Gastroesophageal sphincter (tissue), 4 donors: ENCODE measurements around the gene AFF3. TPM values are rescaled to one million over a fixed set of nuclear protein-coding genes. Genes with fewer than 3 reads are reported as not detected.

Experiments used
- ATAC-seq: fragments of 150-250 bp; one replicate; pipeline ENCODE4 v1.9.1; 2016; ENCODE audit warnings: mild to moderate bottlenecking, moderate library complexity
- H3K27ac ChIP-seq, 4 donors: fragments of 200-600 bp; sonication (generic) in 3 of 4; 1 replicate in 3 of 4; 2 replicates in 1 of 4; pipeline ENCODE4 v1.5.1; 2016 to 2019
- H3K27me3 ChIP-seq: fragments of 200-600 bp; sonication (generic); one replicate; pipeline ENCODE4 v1.5.1; 2019
- H3K36me3 ChIP-seq, 2 donors: fragments of 200-600 bp; sonication (generic); one replicate each; pipeline ENCODE4 v1.5.1; 2019; ENCODE audit warnings: control low read depth in 1 of 2
- H3K4me1 ChIP-seq, 3 donors: fragments of 200-600 bp; sonication (generic); 1 replicate in 2 of 3; 2 replicates in 1 of 3; pipeline ENCODE4 v1.5.1; 2016 to 2019; ENCODE audit warnings: control low read depth in 2 of 3
- H3K4me3 ChIP-seq, 2 donors: fragments of 200-600 bp; sonication (generic); one replicate each; pipeline ENCODE4 v1.5.1; 2019; ENCODE audit warnings: mild to moderate bottlenecking in 1 of 2, moderate library complexity in 1 of 2
- H3K9me3 ChIP-seq, 3 donors: fragments of 200-600 bp; sonication (generic); one replicate each; pipeline ENCODE4 v1.5.1; 2017 to 2019; ENCODE audit warnings: control low read depth in 2 of 3
- EP300 ChIP-seq: sonication (generic); formaldehyde crosslinking; IDR thresholded peaks from one replicate; pipeline ENCODE4 v1.6.1; 2017; ENCODE audit warnings: antibody characterized with exemption, mild to moderate bottlenecking
- POLR2A ChIP-seq, 2 donors: fragments of 450-650 bp; IDR thresholded peaks; one replicate each; pipeline ENCODE4 v1.6.1; 2017; ENCODE audit warnings: antibody characterized with exemption in 2 of 2, mild to moderate bottlenecking in 2 of 2, moderate library complexity in 1 of 2
- POLR2AphosphoS5 ChIP-seq: sonication (generic); formaldehyde crosslinking; IDR thresholded peaks from one replicate; pipeline ENCODE4 v1.6.1; 2017; ENCODE audit warnings: antibody characterized with exemption
- WGBS, 2 donors: methylation state at CpG; one replicate each; pipeline ENCODE4 v1.1.5; 2018; ENCODE audit warnings: low coverage in 1 of 2; 5-methylcytosine and 5-hydroxymethylcytosine counted together
- total RNA-seq, 4 donors: library from RNA; depleted of rRNA; stranded (reverse); fragments of >200 nt; gene quantifications; one replicate each; pipeline ENCODE4 v1.1.0, GENCODE V29; 2016
- TF ChIP-seq, protein P1 (sequence below), 4 experiments: fragments of 200-600 bp in 2 of 4; fragments of 450-650 bp in 2 of 4; sonication (generic) in 1 of 4; IDR thresholded peaks; one replicate each; pipeline ENCODE4 v1.5.1; 2017 to 2019; ENCODE audit warnings: antibody characterized with exemption in 4 of 4, mild to moderate bottlenecking in 2 of 4, moderate library complexity in 2 of 4

AFF3 gene, protein sequence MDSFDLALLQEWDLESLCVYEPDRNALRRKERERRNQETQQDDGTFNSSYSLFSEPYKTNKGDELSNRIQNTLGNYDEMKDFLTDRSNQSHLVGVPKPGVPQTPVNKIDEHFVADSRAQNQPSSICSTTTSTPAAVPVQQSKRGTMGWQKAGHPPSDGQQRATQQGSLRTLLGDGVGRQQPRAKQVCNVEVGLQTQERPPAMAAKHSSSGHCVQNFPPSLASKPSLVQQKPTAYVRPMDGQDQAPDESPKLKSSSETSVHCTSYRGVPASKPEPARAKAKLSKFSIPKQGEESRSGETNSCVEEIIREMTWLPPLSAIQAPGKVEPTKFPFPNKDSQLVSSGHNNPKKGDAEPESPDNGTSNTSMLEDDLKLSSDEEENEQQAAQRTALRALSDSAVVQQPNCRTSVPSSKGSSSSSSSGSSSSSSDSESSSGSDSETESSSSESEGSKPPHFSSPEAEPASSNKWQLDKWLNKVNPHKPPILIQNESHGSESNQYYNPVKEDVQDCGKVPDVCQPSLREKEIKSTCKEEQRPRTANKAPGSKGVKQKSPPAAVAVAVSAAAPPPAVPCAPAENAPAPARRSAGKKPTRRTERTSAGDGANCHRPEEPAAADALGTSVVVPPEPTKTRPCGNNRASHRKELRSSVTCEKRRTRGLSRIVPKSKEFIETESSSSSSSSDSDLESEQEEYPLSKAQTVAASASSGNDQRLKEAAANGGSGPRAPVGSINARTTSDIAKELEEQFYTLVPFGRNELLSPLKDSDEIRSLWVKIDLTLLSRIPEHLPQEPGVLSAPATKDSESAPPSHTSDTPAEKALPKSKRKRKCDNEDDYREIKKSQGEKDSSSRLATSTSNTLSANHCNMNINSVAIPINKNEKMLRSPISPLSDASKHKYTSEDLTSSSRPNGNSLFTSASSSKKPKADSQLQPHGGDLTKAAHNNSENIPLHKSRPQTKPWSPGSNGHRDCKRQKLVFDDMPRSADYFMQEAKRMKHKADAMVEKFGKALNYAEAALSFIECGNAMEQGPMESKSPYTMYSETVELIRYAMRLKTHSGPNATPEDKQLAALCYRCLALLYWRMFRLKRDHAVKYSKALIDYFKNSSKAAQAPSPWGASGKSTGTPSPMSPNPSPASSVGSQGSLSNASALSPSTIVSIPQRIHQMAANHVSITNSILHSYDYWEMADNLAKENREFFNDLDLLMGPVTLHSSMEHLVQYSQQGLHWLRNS (N-terminal part only)
- 10 to 100 TPM; 15.4 to 74.8 (median 37.7) TPM for total RNA-seq

DNA sequence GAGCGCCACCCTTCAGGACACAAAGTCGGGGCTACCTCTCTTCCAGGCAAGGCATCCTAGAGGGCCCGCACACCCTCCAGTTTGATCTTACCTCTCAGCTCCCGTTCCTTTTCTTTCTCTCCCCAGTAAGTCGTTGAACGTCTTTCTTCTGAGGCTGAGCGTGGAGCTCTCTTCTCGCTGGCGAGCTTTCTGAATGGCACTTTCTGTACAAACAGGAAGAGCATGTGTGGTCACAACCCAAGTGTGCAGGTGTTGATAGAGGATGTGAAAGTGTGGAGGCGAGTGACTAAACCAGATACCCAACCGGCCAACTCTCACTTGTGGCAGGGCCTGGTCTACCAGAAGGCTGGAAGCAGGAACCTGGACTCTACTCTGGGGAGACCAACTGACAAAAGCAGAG is at the start of gene AFF3:
Gene AFF3 (minus strand): TSS at position 198 of the 400 bp plus-strand sequence. CDS start 38,136 bp downstream, outside the sequence.
- no peaks in the 10 kb centered on the region for H3K36me3 ChIP-seq
- ATAC-seq: no peak
- H3K4me3 ChIP-seq: no peak within 1 kb of the TSS
- no peak within 1 kb of the TSS for H3K27ac ChIP-seq
- H3K4me1 ChIP-seq: no peaks in the 10 kb centered on the region
- no peaks in the 10 kb centered on the region for H3K9me3 ChIP-seq
- H3K27me3 ChIP-seq: no peaks in the 10 kb centered on the region
- WGBS, 2 donors: 90 to 98% methylated on average over 2 to 9 of the region's 11 CpGs
- TF ChIP-seq POLR2A (IDR thresholded peaks at IDR 0.05): no peak
- TF ChIP-seq EP300: no peak
- TF ChIP-seq, protein P1, sequence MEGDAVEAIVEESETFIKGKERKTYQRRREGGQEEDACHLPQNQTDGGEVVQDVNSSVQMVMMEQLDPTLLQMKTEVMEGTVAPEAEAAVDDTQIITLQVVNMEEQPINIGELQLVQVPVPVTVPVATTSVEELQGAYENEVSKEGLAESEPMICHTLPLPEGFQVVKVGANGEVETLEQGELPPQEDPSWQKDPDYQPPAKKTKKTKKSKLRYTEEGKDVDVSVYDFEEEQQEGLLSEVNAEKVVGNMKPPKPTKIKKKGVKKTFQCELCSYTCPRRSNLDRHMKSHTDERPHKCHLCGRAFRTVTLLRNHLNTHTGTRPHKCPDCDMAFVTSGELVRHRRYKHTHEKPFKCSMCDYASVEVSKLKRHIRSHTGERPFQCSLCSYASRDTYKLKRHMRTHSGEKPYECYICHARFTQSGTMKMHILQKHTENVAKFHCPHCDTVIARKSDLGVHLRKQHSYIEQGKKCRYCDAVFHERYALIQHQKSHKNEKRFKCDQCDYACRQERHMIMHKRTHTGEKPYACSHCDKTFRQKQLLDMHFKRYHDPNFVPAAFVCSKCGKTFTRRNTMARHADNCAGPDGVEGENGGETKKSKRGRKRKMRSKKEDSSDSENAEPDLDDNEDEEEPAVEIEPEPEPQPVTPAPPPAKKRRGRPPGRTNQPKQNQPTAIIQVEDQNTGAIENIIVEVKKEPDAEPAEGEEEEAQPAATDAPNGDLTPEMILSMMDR (IDR thresholded peaks at IDR 0.05): no peak
- TF ChIP-seq POLR2AphosphoS5: no peak

DNA sequence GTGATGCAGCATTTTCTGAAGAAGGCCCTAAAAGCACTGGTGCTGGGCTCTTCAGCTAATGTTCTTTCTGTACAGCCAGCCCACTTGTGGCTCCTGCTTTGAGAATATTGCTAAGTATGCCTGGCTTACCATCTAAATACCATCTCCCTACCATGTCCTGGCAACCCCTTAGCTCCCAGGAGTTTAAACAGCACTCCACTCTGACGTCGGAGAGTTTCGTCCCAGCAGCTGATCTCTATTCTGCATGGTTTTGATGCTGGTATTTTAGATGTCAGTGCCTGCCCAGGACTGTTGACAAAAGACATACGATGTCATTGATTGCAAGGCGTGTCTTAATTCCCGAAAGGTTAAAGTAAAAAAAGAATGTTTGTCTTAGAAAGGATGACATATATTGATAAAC is 47.0 kb upstream of the AFF3 start:
- Histone ChIP-seq H3K4me1 (peaks cover 0 to 16% (median 6%) of the 10 kb centered on the region in 3 donors), H3K9me3 (no peaks in the 10 kb centered on the region), H3K36me3 (no peaks in the 10 kb centered on the region), H3K4me3 (no peak overlapping the region), H3K27me3 (no peaks in the 10 kb centered on the region), H3K27ac (no peak overlapping the region)
- ATAC-seq: peak; percentile 14
- TF ChIP-seq POLR2A (IDR thresholded peaks at IDR 0.05): no peak
- no peak for TF ChIP-seq EP300
- TF ChIP-seq POLR2AphosphoS5: no peak
- TF ChIP-seq, protein P1 (IDR thresholded peaks at IDR 0.05): no peak
- 83 to 100% methylated on average over 2 to 3 of the region's 6 CpGs for WGBS, 2 donors

DNA sequence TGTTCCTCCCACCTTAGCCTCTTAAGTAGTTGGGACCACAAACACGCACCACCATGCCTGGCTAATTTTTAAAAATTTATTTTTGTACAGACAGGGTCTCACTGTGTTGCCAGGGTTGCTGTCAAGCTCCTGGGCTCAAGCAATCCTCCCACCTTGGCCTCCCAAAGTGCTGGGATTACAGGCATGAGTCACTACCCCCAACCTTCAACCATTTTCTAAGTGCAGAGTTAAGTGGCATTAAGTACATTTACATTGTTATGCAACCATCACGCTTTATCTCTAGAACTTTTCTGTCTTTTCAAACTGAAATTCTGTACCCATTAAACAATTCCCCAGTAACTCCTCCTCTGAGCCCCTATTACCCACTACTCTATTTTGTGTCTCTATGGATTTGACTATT is 45.9 kb upstream of the AFF3 start:
- TF ChIP-seq EP300: no peak
- TF ChIP-seq, protein P1 (IDR thresholded peaks at IDR 0.05): no peak
- no peak for TF ChIP-seq POLR2A (IDR thresholded peaks at IDR 0.05)
- no peak for TF ChIP-seq POLR2AphosphoS5
- Histone ChIP-seq H3K4me1 (peaks cover 0 to 15% (median 6%) of the 10 kb centered on the region in 3 donors), H3K4me3 (no peak overlapping the region), H3K27me3 (no peaks in the 10 kb centered on the region), H3K36me3 (no peaks in the 10 kb centered on the region), H3K9me3 (no peaks in the 10 kb centered on the region), H3K27ac (no peak overlapping the region)
- 92 to 100% methylated on average over 2 of the region's 2 CpGs for WGBS, 2 donors
- ATAC-seq: no peak

DNA sequence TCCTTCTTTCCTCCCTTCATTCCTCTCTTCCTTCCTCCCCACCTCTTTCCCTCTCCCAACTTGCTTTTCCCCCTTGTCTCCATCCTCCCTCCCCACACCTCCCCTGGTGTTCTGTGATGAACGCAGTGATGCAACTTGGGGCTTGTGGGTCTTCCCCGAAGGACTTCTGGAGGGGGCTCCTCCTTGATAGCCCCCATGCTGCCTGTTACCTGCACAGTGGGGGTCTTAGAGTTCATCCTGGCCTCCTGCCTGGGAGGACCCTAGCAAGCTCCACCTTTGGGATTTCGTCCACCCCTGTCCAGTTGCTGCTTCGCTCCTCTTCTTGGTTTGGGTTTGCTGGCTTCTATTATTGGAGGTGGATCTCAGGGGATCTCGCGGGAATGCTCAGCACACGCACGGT is 43.7 kb upstream of the AFF3 start:
- Histone ChIP-seq H3K36me3 (no peaks in the 10 kb centered on the region), H3K4me1 (peaks cover 0 to 6% (median 0%) of the 10 kb centered on the region in 3 donors), H3K9me3 (no peaks in the 10 kb centered on the region), H3K27ac (no peak overlapping the region), H3K4me3 (no peak overlapping the region), H3K27me3 (no peaks in the 10 kb centered on the region)
- no peak for ATAC-seq
- TF ChIP-seq, protein P1 (IDR thresholded peaks at IDR 0.05): no peak
- TF ChIP-seq POLR2AphosphoS5 (no peak), EP300 (no peak), POLR2A (IDR thresholded peaks at IDR 0.05) (no peak)
- 70 to 89% methylated on average over 2 to 8 of the region's 8 CpGs for WGBS, 2 donors
